GM12874 (cell line): ENCODE measurements around the gene PRKAR2A.

Experiments
- CTCF ChIP-seq: IDR thresholded peaks from 2 replicates; pipeline ENCODE4 v1.5.1; 2011; ENCODE audit warnings: low read depth, mild to moderate bottlenecking, control low read depth, low read length, moderate library complexity; ENCODE audit not compliant: insufficient read depth

Gene PRKAR2A

GRCh38 chr3:48835650-48836366, 11.9 kb downstream of the PRKAR2A start:
- TF ChIP-seq CTCF, result no peak

- no peak for TF ChIP-seq CTCF
These were observed 15.0 kb downstream of the PRKAR2A start for GRCh38 chr3:48832684-48833083.

GRCh38 chr3:48830715-48831114, 17.0 kb downstream of the PRKAR2A start:
- no peak for TF ChIP-seq CTCF

GRCh38 chr3:48826451-48826850, 21.2 kb downstream of the PRKAR2A start:
- no peak for TF ChIP-seq CTCF

GRCh38 chr3:48820612-48821324, 26.9 kb downstream of the PRKAR2A start:
- TF ChIP-seq CTCF, result no peak

- TF ChIP-seq CTCF, result no peak
These were observed 28.1 kb downstream of the PRKAR2A start for GRCh38 chr3:48819234-48820221.

- TF ChIP-seq CTCF, result no peak
These were observed 36.1 kb downstream of the PRKAR2A start for GRCh38 chr3:48811524-48811923.
